Amniotic epithelial cell (primary cell): ENCODE data around the gene PIK3IP1.
A peak's percentile ranks its signal among the peaks of the same experiment; 100 is the strongest.
"Not testable (repeated sequence)": the region's sequence is repeated elsewhere in the genome, so short reads cannot be mapped to it uniquely, and the experiment has no call there.

ENCODE experiments used
- DNase-seq: peaks from one replicate; pipeline ENCODE4 v3.0.0-alpha.2; 2010; ENCODE audit warnings: low read depth

Gene PIK3IP1

DNA sequence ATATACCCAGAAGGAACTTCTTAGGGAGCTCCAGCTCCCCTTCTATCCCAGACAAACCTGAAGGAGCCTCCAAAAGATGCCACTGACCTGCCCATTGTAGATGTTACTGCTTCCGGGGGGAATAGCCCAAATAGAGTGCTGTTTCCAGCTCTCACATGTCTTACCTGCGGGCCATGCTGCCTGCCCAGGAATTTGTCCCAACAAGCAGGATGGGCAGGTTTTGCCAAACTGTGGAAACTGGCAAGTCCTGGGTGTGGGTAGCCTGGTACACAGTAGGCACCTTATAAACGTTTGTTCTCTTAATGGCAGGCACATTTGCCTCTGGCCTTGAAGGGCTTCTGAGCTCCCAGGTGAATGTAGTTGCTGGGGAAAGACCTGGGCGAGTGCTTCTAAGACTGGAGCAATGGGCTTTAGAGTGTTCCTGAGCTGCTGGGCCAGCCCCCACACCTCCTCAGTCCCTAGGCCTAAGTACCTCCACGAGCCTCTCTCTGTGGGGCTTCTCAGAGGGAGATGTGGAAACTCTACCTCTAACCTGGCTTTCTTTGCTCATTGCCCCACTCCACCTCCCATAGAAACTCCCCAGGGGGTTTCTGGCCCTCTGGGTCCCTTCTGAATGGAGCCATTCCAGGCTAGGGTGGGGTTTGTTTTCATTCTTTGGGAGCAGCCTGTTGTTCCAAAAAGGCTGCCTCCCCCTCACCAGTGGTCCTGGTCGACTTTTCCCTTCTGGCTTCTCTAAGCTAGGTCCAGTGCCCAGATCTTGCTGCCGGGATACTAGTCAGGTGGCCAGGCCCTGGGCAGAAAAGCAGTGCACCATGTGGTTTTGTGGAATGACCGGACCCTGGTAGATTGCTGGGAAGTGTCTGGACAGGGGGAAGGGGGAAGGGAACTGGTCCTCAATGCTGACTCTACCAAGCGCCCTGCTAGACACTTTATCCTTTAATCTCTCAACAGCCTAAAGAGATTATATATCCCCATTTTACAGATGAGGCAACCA is 43.0 kb downstream of the PIK3IP1 start:
- peak; percentile 87 for DNase-seq

DNA sequence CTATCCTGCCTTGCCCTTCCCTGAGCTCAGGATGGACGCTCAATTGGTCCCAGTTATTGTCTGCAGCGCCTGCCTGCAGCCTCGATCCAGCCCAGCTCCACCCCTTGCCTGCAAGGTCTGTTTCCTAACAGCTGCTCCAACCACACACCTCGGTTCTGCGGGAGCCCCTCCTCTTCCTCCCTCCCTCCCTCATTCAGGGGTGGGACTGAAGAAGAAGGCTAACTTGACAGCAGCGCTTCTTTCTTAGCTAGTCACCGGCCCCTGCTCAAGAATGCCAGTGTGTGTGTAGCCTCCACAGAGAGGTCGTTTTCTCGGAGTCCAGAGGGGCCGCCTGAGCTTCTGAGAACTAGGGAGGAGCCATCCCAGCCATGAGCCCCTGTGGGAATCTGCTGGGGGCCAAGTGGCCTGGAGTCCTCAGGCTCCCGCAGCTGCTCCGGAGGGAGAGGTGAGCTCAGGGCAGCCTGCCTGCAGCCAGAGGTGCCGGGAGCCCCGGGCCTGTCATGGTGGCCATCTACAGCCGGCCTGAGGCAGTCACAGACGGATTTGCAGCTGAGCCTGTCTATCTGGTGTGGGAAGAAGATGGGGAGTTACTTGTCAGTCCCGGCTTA is 44.0 kb downstream of the PIK3IP1 start:
- peak; percentile 97 for DNase-seq

DNA sequence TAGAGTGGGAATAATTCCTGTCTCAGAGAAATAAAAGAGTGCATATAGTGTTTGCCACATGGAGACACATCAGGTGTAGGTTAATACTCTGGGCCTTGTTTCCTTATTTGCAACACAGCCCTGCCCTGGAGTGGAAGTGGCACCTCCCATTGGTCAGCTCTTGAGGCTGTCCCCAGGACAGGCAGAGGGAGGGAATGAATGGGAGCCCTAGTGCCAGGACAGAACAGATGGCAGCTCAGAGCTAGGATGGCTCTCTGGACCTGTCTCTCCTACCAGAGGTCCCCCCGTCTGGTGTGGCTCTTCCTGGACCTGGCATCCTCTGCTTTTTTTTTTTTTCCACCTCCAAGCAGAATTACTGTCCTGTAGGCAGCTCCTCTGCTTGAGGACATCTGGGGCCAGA is 44.6 kb downstream of the PIK3IP1 start:
- DNase-seq, result no peak

DNA sequence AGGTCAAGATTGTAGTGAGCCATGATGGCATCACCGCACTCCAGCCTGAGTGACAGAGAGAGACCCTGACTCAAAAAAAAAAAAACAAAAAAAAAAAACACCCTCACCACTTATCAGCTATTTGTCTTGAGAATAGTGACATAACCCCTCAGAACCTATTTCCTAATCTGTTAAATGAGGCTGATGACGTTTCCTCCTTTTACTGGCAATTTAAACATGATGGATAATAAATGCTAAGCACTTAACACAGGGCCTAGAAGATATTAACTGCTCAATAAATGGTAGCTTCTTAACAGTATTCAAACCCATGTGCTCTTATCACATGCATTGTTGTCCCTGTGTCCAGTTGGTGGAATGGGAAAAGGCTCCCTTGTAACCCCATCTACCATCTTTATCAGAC is 45.6 kb downstream of the PIK3IP1 start:
- no peak for DNase-seq

- not testable (repeated sequence) for DNase-seq
Observed at GRCh38 chr22:31245998-31246397, 46.3 kb downstream of the PIK3IP1 start.

DNA sequence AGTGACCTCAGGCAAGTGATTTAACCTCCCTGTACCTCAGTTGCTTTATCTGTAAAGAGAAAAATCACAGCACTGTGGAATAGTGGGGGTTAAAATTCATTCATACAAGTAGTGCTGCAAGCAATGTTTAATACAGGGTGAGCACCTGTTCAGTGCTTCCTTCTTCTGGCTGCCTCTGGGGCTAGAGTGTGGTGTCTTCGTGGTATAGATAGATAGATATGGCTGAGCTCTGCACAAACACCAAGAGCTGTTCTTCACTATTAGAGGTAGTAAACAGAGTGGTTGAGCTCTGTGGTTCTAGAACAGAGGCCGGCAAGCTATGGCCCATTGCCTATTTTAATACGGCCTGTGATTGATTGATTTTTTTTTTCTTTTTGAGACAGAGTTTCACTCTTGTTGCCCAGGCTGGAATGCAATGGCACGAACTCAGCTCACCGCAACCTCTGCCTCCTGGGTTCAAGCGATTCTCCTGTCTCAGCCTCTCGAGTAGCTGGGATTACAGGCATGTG is 47.3 kb downstream of the PIK3IP1 start:
- DNase-seq, result no peak

DNA sequence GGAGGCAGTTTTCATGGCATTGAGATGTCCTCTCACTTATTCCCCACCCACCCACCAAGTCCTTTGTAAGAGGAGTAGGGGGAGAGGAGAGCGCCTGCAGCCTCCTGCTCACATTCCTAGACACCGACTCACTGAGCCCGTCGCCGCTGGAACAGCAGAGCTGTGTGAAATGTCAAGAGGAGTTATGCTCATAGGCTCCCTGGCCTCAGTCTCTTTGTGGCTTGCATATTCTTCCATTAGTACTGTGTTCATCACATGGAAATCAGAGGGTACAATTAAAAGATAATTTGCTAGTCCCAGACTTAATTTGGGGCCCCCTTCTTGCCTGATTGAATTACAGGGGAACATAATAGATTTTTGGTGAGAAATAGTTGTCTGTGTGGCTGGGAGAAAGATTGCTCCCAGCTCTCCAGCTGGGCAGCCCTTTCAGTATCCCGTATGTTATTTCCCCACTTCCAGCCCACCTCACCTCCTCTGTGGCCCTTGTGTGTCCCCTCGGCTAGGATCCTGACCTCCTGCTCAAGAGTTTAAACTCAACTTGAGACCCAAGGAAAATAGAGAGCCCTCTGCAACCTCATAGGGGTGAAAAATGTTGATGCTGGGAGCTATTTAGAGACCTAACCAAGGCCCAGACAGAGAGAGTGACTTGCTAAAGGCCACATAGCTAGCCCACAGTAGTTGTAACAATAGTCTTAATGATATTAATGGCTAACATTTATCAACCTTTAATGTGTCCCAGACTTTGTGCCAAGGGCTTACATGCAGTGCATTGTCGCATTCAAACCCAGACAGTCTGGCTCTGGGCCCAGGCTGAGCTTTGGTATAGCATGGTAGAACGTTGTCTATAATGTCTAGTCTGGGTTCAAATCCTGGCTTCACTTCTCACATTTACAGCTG is 48.0 kb downstream of the PIK3IP1 start:
- DNase-seq, result peak; percentile 89

DNA sequence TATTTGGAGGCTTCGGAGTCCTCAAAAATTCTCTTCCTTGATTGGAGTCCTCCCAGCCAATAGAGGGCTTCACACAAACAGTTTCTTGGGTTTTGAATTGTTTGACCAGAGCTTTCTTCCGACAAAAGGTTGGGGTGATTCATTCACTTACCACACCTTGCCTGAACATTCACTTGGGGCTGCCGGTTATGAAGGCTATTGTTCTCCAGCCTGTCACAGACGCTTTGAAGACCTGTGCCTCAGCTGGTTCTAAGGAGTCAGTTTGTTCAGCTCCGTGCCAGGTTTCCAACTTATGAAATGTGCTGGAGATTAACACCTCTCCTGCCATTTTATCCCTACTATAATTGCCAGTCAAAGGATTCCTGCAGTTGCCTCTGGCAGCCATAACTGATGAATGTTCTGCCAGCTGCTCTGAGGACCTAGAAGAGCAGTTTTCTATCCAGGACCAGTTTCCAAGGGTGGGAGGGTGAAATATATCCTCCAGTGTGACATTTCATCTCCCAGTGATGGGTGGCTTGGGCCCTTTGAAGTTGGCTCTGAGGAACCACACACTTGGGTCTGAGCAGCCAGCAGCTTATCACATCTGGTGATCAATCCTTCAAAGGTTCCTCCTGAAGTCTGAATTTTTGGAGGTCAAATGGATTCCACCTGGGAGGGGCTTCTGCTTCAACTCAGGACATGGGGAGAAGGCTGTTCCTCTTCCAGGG is 48.8 kb downstream of the PIK3IP1 start:
- DNase-seq, result peak; percentile 49

- peak; percentile 97 for DNase-seq
Observed at GRCh38 chr22:31241936-31242335, 50.4 kb downstream of the PIK3IP1 start.

DNA sequence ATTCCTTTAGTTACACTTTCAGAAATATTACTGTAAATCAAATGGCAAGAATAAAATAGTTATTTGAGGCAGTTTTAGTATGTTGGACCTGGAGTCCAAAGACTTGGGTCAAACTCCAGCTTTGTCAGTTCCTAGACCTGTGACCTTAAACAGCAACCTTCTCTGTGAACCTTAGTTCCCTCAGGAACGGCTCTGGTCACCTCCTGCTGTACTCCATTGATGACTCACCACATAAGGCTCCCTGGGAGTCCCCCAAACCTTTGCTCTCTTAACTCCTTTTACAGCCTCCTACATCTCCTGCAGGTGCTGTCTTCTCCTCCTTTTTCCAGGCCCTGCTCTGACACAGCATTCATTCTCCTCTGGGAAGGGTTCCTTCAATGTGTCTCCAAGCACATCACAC is 51.1 kb downstream of the PIK3IP1 start:
- no peak for DNase-seq

DNA sequence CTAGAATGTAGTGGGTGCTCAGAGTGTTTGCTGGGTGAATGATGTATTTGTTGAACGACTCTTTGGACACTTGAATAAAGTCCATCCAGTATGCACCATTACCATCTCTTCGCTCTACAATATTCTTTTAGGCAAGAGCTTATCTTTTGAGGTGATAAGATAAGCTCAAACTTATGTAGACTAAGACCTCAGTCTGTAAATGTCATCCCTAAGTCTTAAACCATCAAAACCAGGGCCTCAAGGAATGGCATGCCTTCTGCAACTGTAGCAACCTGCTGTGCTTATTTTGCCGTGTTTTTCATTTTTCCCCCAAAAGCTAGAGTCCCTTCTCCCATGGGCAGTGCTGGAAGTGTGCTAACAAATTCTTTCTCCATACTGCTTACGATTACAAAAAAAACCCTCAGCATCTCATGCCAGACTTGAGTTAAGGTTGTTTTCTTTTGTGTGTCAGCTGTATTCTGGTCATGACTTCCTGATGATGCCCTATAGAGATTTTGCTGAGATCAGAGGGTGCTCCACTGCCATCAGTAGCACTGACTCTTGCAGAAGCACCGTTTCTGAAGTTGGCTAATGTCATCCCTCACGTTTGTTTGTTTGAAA is 52.4 kb downstream of the PIK3IP1 start:
- DNase-seq, result peak; percentile 73

DNA sequence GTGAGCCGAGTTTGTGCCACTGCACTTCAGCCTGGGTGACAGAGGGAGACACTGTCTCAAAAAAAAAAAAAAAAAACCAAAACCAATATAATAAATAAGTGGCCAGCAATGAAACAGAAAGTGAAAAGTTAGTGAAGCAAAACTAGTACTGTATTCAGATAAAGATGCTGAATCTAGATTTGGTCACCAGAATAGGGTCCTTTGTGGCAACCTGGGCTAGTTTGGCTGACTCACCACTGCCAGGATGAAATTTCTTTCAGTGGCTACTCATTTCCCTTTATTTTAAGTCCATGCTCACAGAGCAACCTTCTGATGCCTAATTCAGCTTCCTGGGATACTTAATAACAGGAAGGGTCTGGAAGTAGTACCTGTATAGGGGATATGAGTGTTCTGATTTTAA is 54.2 kb downstream of the PIK3IP1 start:
- no peak for DNase-seq

GRCh38 chr22:31236044-31236443 is 56.2 kb downstream of the PIK3IP1 start:
- not testable (repeated sequence) for DNase-seq

DNA sequence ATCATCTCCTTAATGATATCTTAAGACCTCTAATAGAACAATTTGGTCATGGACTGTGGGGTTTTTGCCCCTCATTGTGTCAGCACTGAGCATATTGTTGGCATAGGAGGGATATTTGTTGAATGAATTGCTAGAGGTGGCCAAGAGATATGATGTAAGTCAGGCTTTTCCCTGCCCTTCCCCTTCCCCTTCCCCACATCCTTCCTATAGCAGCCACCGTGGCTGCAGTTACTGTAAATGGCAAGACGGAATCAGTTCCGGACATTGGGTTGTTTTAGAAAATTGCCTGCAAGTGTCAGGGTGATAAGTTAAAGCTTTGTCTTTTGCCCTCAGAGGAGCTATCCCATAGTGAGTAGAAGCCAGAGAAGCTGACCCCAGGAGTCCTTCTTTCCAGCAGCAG is 57.2 kb downstream of the PIK3IP1 start:
- DNase-seq, result peak; percentile 21

GRCh38 chr22:31233001-31233400 is 59.3 kb downstream of the PIK3IP1 start:
- peak; percentile 23 for DNase-seq
